ENCODE data around the gene LSAMP. TPM values are rescaled to one million over a fixed set of nuclear protein-coding genes. Genes with fewer than 3 reads are reported as not detected.

LSAMP gene
- total and polyA plus RNA-seq, 2 donors (not counting 1 experiment from before 2014, with no cell fraction given) = not detected

- Mint-ChIP-seq H3K9me3 (ENCODE audit: insufficient read depth) (no peaks in the 10 kb centered on the region), H3K27ac (no peak overlapping the region), H3K27me3 (no peaks in the 10 kb centered on the region), H3K4me1 (no peaks in the 10 kb centered on the region), H3K4me3 (no peak overlapping the region)
- Histone ChIP-seq H3K4me2 (replicated peaks; ENCODE audit: low read depth, low read length, poor library complexity, severe bottlenecking) (no peak overlapping the region), H2AFZ (ENCODE audit: insufficient read depth, low read depth, low read length, poor library complexity, severe bottlenecking) (no peak overlapping the region), H3K79me2 (ENCODE audit: control insufficient read depth, insufficient read depth, low read length) (no peaks in the 10 kb centered on the region), H3K9ac (ENCODE audit: low read length) (no peak overlapping the region), H3K4me1 (ENCODE audit: control insufficient read depth in 2 of 2, insufficient read depth in 2 of 2, low read length in 2 of 2) (no peaks in the 10 kb centered on the region), H4K20me1 (ENCODE audit: control insufficient read depth, insufficient read depth, low read length, poor library complexity, severe bottlenecking) (no peaks in the 10 kb centered on the region), H3K36me3 (replicated peaks in 1 of 2; ENCODE audit: control extremely low read depth in 1 of 2, control insufficient read depth in 1 of 2, extremely low read depth in 1 of 2, insufficient read depth in 2 of 2, low read length in 1 of 2) (no peaks in the 10 kb centered on the region), H3K4me3 (ENCODE audit: control extremely low read depth in 1 of 5, extremely low read depth in 1 of 5, insufficient read depth in 1 of 5, low read depth in 2 of 5, low read length in 4 of 5) (no peak overlapping the region), H3K27ac (ENCODE audit: low read length in 2 of 2) (no peak overlapping the region), H3K27me3 (replicated peaks in 1 of 4; ENCODE audit: control extremely low read depth in 1 of 4, control insufficient read depth in 3 of 4, insufficient read depth in 4 of 4, low read length in 3 of 4) (no peaks in the 10 kb centered on the region), H3K9me3 (ENCODE audit: control extremely low read depth in 1 of 3, control insufficient read depth in 2 of 3, insufficient read depth in 1 of 3, low read length in 2 of 3) (no peaks in the 10 kb centered on the region)
- no CpG with 5 or more reads among the region's 4 CpGs for WGBS (ENCODE audit: insufficient coverage)
- intact Hi-C loops (cut with micrococcal nuclease) = no loop called here
- DNase-seq (no peak), ATAC-seq (ENCODE audit: low read depth) (no peak)
- ChIA-PET CTCF (no interaction called here), POLR2A (no interaction called here)
- TF ChIP-seq, protein P1, sequence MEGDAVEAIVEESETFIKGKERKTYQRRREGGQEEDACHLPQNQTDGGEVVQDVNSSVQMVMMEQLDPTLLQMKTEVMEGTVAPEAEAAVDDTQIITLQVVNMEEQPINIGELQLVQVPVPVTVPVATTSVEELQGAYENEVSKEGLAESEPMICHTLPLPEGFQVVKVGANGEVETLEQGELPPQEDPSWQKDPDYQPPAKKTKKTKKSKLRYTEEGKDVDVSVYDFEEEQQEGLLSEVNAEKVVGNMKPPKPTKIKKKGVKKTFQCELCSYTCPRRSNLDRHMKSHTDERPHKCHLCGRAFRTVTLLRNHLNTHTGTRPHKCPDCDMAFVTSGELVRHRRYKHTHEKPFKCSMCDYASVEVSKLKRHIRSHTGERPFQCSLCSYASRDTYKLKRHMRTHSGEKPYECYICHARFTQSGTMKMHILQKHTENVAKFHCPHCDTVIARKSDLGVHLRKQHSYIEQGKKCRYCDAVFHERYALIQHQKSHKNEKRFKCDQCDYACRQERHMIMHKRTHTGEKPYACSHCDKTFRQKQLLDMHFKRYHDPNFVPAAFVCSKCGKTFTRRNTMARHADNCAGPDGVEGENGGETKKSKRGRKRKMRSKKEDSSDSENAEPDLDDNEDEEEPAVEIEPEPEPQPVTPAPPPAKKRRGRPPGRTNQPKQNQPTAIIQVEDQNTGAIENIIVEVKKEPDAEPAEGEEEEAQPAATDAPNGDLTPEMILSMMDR (IDR thresholded peaks at IDR 0.05) = no peak
- no peak for TF ChIP-seq EZH2 (IDR thresholded peaks at IDR 0.05; ENCODE audit: borderline replicate concordance, insufficient read depth, low read depth, low read length, poor library complexity, severe bottlenecking)
Measured at GRCh38 chr3:116291141-116291540, 154.1 kb downstream of the LSAMP start.

- CTCF ChIA-PET = no interaction called here
- H3K4me3 Mint-ChIP-seq = no peak overlapping the region
- Histone ChIP-seq H3K9me3 (ENCODE audit: control extremely low read depth in 1 of 3, control insufficient read depth in 2 of 3, insufficient read depth in 1 of 3, low read length in 2 of 3) (no peaks in the 10 kb centered on the region), H3K4me2 (replicated peaks; ENCODE audit: low read depth, low read length, poor library complexity, severe bottlenecking) (no peak overlapping the region), H3K79me2 (ENCODE audit: control insufficient read depth, insufficient read depth, low read length) (no peaks in the 10 kb centered on the region), H3K9ac (ENCODE audit: low read length) (no peak overlapping the region), H3K4me3 (ENCODE audit: control extremely low read depth in 1 of 5, extremely low read depth in 1 of 5, insufficient read depth in 1 of 5, low read depth in 2 of 5, low read length in 4 of 5) (no peak overlapping the region), H3K36me3 (replicated peaks in 1 of 2; ENCODE audit: control extremely low read depth in 1 of 2, control insufficient read depth in 1 of 2, extremely low read depth in 1 of 2, insufficient read depth in 2 of 2, low read length in 1 of 2) (no peaks in the 10 kb centered on the region), H4K20me1 (ENCODE audit: control insufficient read depth, insufficient read depth, low read length, poor library complexity, severe bottlenecking) (no peaks in the 10 kb centered on the region), H2AFZ (ENCODE audit: insufficient read depth, low read depth, low read length, poor library complexity, severe bottlenecking) (no peak overlapping the region), H3K27ac (ENCODE audit: low read length in 2 of 2) (no peak overlapping the region), H3K4me1 (ENCODE audit: control insufficient read depth in 2 of 2, insufficient read depth in 2 of 2, low read length in 2 of 2) (no peaks in the 10 kb centered on the region), H3K27me3 (replicated peaks in 1 of 4; ENCODE audit: control extremely low read depth in 1 of 4, control insufficient read depth in 3 of 4, insufficient read depth in 4 of 4, low read length in 3 of 4) (no peaks in the 10 kb centered on the region)
- H3K27ac Mint-ChIP-seq = no peak overlapping the region
- WGBS (ENCODE audit: insufficient coverage) = 41% methylated on average over 4 of the region's 4 CpGs
- TF ChIP-seq, protein P1 (IDR thresholded peaks at IDR 0.05) = no peak
- TF ChIP-seq EZH2 (IDR thresholded peaks at IDR 0.05; ENCODE audit: borderline replicate concordance, insufficient read depth, low read depth, low read length, poor library complexity, severe bottlenecking) = no peak
- H3K27me3 Mint-ChIP-seq = no peaks in the 10 kb centered on the region
- no peaks in the 10 kb centered on the region for H3K4me1 Mint-ChIP-seq
- ATAC-seq (ENCODE audit: low read depth) (no peak), DNase-seq (no peak)
- intact Hi-C loops (cut with micrococcal nuclease) = no loop called here
- POLR2A ChIA-PET = no interaction called here
- H3K9me3 Mint-ChIP-seq (ENCODE audit: insufficient read depth) = no peaks in the 10 kb centered on the region
Measured at GRCh38 chr3:116288485-116288884, 156.8 kb downstream of the LSAMP start.
